Stimulated activated memory B cell treated with anti-CD40 and anti-IgM and Interleukin-4, amounts not matched to agents 10 μg/mL and 1 μg/mL and 100 μg/mL, for 72 hours (primary cell): ENCODE data around the gene ZNF519.

ENCODE experiments used
- ATAC-seq: fragments of 150-1000 bp; cut with Tn5 transposase; 2 replicates; pipeline ENCODE4 v1.10.0; 2021
- H3K27ac Mint-ChIP-seq: one replicate; pipeline ENCODE4 v1.8.0; 2022; ENCODE audit warnings: mild to moderate bottlenecking, mixed read lengths
- H3K27me3 Mint-ChIP-seq: one replicate; pipeline ENCODE4 v1.8.0; 2022; ENCODE audit warnings: mixed read lengths
- H3K36me3 Mint-ChIP-seq: one replicate; pipeline ENCODE4 v1.8.0; 2022; ENCODE audit warnings: mixed read lengths
- H3K4me1 Mint-ChIP-seq: one replicate; pipeline ENCODE4 v1.8.0; 2022; ENCODE audit warnings: mixed read lengths
- H3K4me3 Mint-ChIP-seq: one replicate; pipeline ENCODE4 v1.8.0; 2022; ENCODE audit warnings: mild to moderate bottlenecking, moderate library complexity, mixed read lengths
- H3K9me3 Mint-ChIP-seq: one replicate; pipeline ENCODE4 v1.8.0; 2022; ENCODE audit warnings: mixed read lengths

The ZNF519 gene

DNA sequence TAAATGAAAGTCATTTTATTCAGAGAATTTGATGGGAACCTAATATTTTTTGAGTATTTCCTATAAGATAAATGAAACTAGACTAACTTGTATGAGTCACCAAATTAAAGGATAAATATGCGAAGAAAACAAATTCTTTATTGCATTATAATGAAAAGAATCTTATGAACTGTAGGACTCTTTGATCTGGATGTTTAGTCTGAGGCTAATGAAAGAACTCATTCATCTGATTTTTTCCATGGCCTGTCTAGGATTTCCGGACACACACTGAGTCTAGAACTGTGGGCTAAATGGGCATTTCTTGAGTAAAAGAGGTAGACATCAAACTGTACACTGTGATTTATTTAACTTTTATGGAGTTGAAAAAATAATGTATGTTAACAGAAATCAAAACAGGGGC is 43.0 kb downstream of the ZNF519 start:
- H3K4me1 Mint-ChIP-seq: no peaks in the 10 kb centered on the region
- no peak overlapping the region for H3K4me3 Mint-ChIP-seq
- H3K36me3 Mint-ChIP-seq: no peaks in the 10 kb centered on the region
- ATAC-seq: no peak
- no peak overlapping the region for H3K27ac Mint-ChIP-seq
- no peaks in the 10 kb centered on the region for H3K9me3 Mint-ChIP-seq
- no peaks in the 10 kb centered on the region for H3K27me3 Mint-ChIP-seq

DNA sequence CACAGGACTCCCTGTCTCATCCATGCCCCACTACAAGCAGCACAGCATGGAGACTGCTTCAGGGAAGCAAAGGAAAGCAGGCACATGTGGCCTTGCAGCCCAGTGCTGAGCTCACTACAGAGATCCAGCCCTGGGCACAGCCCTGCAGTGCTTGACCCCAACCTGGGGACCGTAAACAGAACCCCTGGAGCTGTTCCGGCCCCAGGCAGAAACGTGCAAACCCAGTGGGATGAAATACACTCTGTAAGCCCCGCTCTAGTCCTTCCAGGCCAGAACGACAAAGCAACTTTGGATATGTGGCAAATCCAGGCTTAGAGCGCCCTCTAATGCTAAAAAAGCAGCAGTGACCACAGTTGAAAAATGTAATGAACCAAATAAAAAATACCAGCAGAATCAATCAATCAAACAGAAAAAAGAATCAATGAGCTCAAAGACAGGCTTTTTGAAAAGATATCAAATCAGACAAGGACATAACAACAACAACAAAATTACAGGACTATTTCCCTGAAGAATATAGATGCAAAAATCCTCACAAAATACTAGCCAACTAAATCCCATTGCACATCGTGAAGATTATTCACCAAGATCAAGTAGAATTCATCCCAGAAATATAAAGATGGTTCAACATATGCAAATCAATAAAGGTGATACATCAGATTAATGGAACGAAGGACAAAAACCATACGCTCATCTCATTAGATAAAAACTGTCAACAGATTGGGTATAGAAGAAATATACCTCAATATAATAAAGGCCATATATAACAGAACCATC is 45.6 kb downstream of the ZNF519 start:
- H3K9me3 Mint-ChIP-seq: no peaks in the 10 kb centered on the region
- no peak overlapping the region for H3K4me3 Mint-ChIP-seq
- no peaks in the 10 kb centered on the region for H3K27me3 Mint-ChIP-seq
- no peak overlapping the region for H3K27ac Mint-ChIP-seq
- H3K4me1 Mint-ChIP-seq: no peaks in the 10 kb centered on the region
- peak; percentile 24 for ATAC-seq
- no peaks in the 10 kb centered on the region for H3K36me3 Mint-ChIP-seq

DNA sequence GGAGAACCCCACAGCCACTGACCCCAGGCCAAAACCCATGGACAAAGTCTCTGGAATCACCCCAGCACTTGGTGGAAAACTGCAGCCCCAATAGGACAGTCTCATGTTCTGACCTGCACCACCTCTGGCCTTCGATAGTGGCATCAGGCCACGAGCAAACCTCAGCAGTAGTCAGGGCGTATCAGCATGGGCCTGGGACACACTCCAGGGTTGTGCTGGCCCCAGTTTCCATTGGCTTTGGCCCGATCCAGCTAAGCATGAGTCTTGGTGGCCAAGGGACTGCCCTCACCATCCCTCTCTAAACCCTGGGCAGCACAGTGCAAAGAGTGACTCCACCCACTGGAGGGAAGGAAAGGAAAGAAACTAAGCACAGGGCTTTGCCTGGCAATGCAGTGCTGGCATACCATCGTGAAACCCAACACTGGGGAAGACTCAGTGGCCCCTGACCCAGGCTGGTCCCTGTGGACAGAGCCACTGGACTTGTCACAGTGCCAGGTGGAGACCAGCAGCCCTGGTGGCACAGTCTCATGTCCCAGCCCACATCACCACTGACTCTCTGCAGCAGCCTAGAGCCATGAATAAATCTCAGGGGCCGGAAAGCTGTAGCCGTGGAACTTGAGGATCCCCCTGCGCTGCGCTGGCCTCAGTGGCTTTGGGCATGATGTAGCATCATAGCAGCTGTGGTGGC is 46.3 kb downstream of the ZNF519 start:
- H3K4me1 Mint-ChIP-seq: no peaks in the 10 kb centered on the region
- ATAC-seq: peak; percentile 13
- no peaks in the 10 kb centered on the region for H3K27me3 Mint-ChIP-seq
- no peaks in the 10 kb centered on the region for H3K9me3 Mint-ChIP-seq
- no peak overlapping the region for H3K4me3 Mint-ChIP-seq
- H3K27ac Mint-ChIP-seq: no peak overlapping the region
- H3K36me3 Mint-ChIP-seq: no peaks in the 10 kb centered on the region

DNA sequence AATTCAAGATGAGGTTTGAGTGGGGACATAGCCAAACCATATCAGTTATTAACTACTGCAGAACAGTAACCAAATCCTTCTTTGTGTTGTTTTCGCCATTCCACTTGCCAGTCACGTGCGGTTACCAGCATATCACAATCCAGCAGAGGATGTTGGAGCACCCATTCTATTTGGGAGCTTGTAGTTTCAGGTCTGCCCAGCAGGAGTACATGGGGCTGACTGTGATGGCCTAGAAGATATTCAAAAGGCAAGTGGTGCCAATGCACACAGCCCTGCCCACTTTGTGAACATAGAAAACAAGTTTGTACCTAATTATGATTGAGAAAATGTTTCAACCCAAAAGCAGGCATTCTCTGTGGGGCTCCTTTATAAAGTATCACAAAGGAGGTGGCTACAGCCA is 57.0 kb downstream of the ZNF519 start:
- no peaks in the 10 kb centered on the region for H3K9me3 Mint-ChIP-seq
- H3K4me1 Mint-ChIP-seq: no peaks in the 10 kb centered on the region
- no peaks in the 10 kb centered on the region for H3K27me3 Mint-ChIP-seq
- no peak overlapping the region for H3K4me3 Mint-ChIP-seq
- peaks cover 17% of the 10 kb centered on the region for H3K36me3 Mint-ChIP-seq
- H3K27ac Mint-ChIP-seq: no peak overlapping the region
- ATAC-seq: no peak

DNA sequence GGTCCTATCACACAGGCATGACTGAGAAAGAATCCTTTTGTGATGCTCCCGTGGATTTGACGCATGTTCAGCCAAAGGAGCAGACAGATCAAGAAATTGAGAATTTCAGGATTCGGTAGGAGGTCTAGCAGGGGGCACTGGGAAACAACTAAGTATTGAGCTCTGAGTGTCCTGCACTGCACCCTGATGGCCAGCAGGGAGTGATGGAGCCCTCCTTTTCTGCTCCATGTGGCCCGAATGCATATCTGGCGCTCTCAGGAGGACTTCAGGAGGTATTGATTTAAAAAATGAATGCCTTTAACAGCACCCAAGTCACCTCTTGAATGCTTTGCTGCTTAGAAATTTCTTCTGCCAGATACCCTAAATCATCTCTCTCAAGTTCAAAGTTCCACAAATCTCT is 58.0 kb downstream of the ZNF519 start:
- Mint-ChIP-seq H3K27ac (no peak overlapping the region), H3K27me3 (no peaks in the 10 kb centered on the region), H3K4me3 (no peak overlapping the region), H3K36me3 (peaks cover 17% of the 10 kb centered on the region), H3K4me1 (no peaks in the 10 kb centered on the region), H3K9me3 (no peaks in the 10 kb centered on the region)
- ATAC-seq: no peak

DNA sequence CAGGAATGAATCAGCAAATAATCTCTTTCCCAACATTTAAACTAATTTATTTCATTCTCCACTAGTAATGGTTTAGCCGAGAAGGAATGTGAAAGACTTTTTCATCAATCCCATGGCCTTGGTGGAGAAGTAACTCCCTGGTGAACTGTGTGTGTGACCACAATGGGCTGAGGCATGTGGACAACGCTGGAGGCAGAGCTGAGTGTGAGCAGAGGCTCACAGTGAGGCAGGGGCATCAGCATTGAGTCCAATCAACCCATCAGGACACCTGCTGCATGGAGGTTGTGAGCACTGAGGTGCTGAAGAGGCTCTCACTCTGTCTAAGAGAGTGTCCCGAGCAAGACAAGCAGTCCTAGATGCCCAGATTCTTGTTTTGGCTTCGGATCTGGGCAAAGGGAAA is 78.6 kb downstream of the ZNF519 start:
- Mint-ChIP-seq H3K36me3 (peaks cover 5% of the 10 kb centered on the region), H3K4me1 (peaks cover 5% of the 10 kb centered on the region), H3K9me3 (peaks cover 13% of the 10 kb centered on the region), H3K27me3 (no peaks in the 10 kb centered on the region), H3K27ac (no peak overlapping the region), H3K4me3 (no peak overlapping the region)
- peak; percentile 50 for ATAC-seq
